ENCODE data around the gene CARMIL3. TPM values are rescaled to one million over a fixed set of nuclear protein-coding genes. Genes with fewer than 3 reads are reported as not detected.
A peak's percentile ranks its signal among the peaks of the same experiment; 100 is the strongest.

The CARMIL3 gene
- total RNA-seq, 1 experiment from 2014 or later = 0.71 TPM

GRCh38 chr14:24095271-24096068 is 43.7 kb downstream of the CARMIL3 start:
- Histone ChIP-seq H3K4me3 (replicated peaks in 1 of 2; ENCODE audit: low read depth in 1 of 2, low read length in 2 of 2) (peak overlapping the region; percentile 94 to 96), H4K20me1 (ENCODE audit: insufficient read depth) (no peaks in the 10 kb centered on the region), H3K4me1 (ENCODE audit: control insufficient read depth in 1 of 2, insufficient read depth in 2 of 2, low read length in 2 of 2) (peaks cover 15 to 22% of the 10 kb centered on the region in 2 experiments), H3K79me2 (ENCODE audit: insufficient read depth, low read length) (peaks cover 7% of the 10 kb centered on the region; the same call in 1 of the 2 replicates), H3K27me3 (ENCODE audit: insufficient read depth, low read length) (no peaks in the 10 kb centered on the region), H3K36me3 (ENCODE audit: control insufficient read depth in 1 of 2, insufficient read depth in 2 of 2, low read length in 2 of 2) (no peaks in the 10 kb centered on the region), H2AFZ (ENCODE audit: low read depth, low read length, poor library complexity, severe bottlenecking) (no peak overlapping the region), H3K9me3 (ENCODE audit: control insufficient read depth in 1 of 2, insufficient read depth in 1 of 2, low read depth in 1 of 2, low read length in 2 of 2) (no peaks in the 10 kb centered on the region), H3K27ac (ENCODE audit: low read depth, low read length) (peak overlapping the region; percentile 87), H3K9me2 (ENCODE audit: insufficient read depth) (no peaks in the 10 kb centered on the region), H3K9ac (ENCODE audit: low read length) (peak overlapping the region; percentile 84), H3K4me2 (ENCODE audit: low read length) (peak overlapping the region; percentile 87)
- ChIA-PET CTCF (interaction anchor here (1.4 to 6.0 kb wide), 2 partner anchors 13 kb away, joined by 4 to 73 read pairs; no protein-coding TSS in a partner anchor), RAD21 (ENCODE audit: low non-redundant PET in 1 of 2, low total read pairs in 2 of 2, uncharacterized antibody in 2 of 2, unreplicated experiment in 2 of 2) (interaction anchor here in 1 of 2 experiments (0.5 kb wide), 1 partner anchor 174 kb away, joined by 3 read pairs; no protein-coding TSS in a partner anchor), POLR2A (interaction anchor here (1.1 to 4.5 kb wide), 4 partner anchors 12 to 65 kb away, joined by 4 to 49 read pairs (median 8); partner anchors contain the start of genes DCAF11, IRF9 and NRL)
- no peak for ATAC-seq
- BruUV-seq (replicated peaks) = no TSS peak
- TF ChIP-seq POLR2AphosphoS5 (IDR thresholded peaks at IDR 0.05; ENCODE audit: low read depth, low read length) (0 out of 2 replicates have a peak, but pooled peaks have one; percentile 13), ELF1 (IDR thresholded peaks at IDR 0.05; ENCODE audit: borderline replicate concordance, low read depth) (no peak)
- no peak for DNase-seq (ENCODE audit: low read depth, low spot score)
- intact Hi-C loops (cut with micrococcal nuclease) = loop anchor here (10.0 kb wide), 1 partner anchor 111 kb away; the partner anchor contains the start of gene DHRS4L2

- H3K9ac ChIP-seq (ENCODE audit: low read length) = no peak overlapping the region
- H3K27me3 ChIP-seq (ENCODE audit: insufficient read depth, low read length) = no peaks in the 10 kb centered on the region
- H3K4me1 ChIP-seq (ENCODE audit: control insufficient read depth in 1 of 2, insufficient read depth in 2 of 2, low read length in 2 of 2) = peaks cover 15 to 22% of the 10 kb centered on the region in 2 experiments
- peaks cover 7% of the 10 kb centered on the region; the same call in 1 of the 2 replicates for H3K79me2 ChIP-seq (ENCODE audit: insufficient read depth, low read length)
- DNase-seq (ENCODE audit: low read depth, low spot score) (no peak), ATAC-seq (no peak)
- no peaks in the 10 kb centered on the region for H3K9me2 ChIP-seq (ENCODE audit: insufficient read depth)
- no peak overlapping the region for H3K27ac ChIP-seq (ENCODE audit: low read depth, low read length)
- intact Hi-C loops (cut with micrococcal nuclease) = loop anchor here (10.0 kb wide), 1 partner anchor 112 kb away; the partner anchor contains the start of gene DHRS4L2
- RAD21 ChIA-PET (ENCODE audit: low non-redundant PET in 1 of 2, low total read pairs in 2 of 2, uncharacterized antibody in 2 of 2, unreplicated experiment in 2 of 2) = interaction anchor here in 1 of 2 experiments (1.3 kb wide), 1 partner anchor 10 kb away, joined by 3 read pairs; no protein-coding TSS in a partner anchor
- H4K20me1 ChIP-seq (ENCODE audit: insufficient read depth) = no peaks in the 10 kb centered on the region
- BruUV-seq (replicated peaks) = no TSS peak
- H3K9me3 ChIP-seq (ENCODE audit: control insufficient read depth in 1 of 2, insufficient read depth in 1 of 2, low read depth in 1 of 2, low read length in 2 of 2) = no peaks in the 10 kb centered on the region
- no peak overlapping the region for H3K4me2 ChIP-seq (ENCODE audit: low read length)
- no peak overlapping the region for H3K4me3 ChIP-seq (replicated peaks in 1 of 2; ENCODE audit: low read depth in 1 of 2, low read length in 2 of 2)
- H2AFZ ChIP-seq (ENCODE audit: low read depth, low read length, poor library complexity, severe bottlenecking) = no peak overlapping the region
- H3K36me3 ChIP-seq (ENCODE audit: control insufficient read depth in 1 of 2, insufficient read depth in 2 of 2, low read length in 2 of 2) = no peaks in the 10 kb centered on the region
- POLR2A ChIA-PET = interaction anchor here (1.1 to 1.2 kb wide), 2 partner anchors 9 to 10 kb away, joined by 3 read pairs; no protein-coding TSS in a partner anchor
- CTCF ChIA-PET = interaction anchor here (1.4 kb wide), 1 partner anchor 12 kb away, joined by 4 read pairs; no protein-coding TSS in a partner anchor
- TF ChIP-seq SP1 (IDR thresholded peaks at IDR 0.05; ENCODE audit: low read depth) (no peak), JUND (IDR thresholded peaks at IDR 0.05) (no peak), REST (IDR thresholded peaks at IDR 0.05; ENCODE audit: low read depth) (no peak), POLR2A (IDR thresholded peaks at IDR 0.05; ENCODE audit: borderline replicate concordance, extremely low read depth, insufficient read depth, insufficient read length) (no peak), RAD21 (IDR thresholded peaks at IDR 0.05; ENCODE audit: low read depth) (no peak), ATF3 (IDR thresholded peaks at IDR 0.05) (no peak), CTCF (IDR thresholded peaks at IDR 0.05 in 2 of 3, conservative IDR thresholded peaks at IDR 0.05 in 1 of 3; ENCODE audit: borderline replicate concordance in 1 of 3, insufficient read depth in 1 of 3, low read depth in 2 of 3, low read length in 2 of 3) (no peak), FOSL1 (IDR thresholded peaks at IDR 0.05; ENCODE audit: low read depth) (no peak), ZNF274 (IDR thresholded peaks at IDR 0.05; ENCODE audit: low read depth, low read length) (no peak)
Measured at GRCh38 chr14:24096545-24097181, 44.9 kb downstream of the CARMIL3 start.

Measured in HCT116 (cell line).